Measurements from ENCODE around the gene COLEC11. TPM values are rescaled to one million over a fixed set of nuclear protein-coding genes. Genes with fewer than 3 reads are reported as not detected.
A peak's percentile ranks its signal among the peaks of the same experiment; 100 is the strongest.

COLEC11 gene
- total and polyA plus RNA-seq, 2 donors (not counting 1 experiment from before 2014, with no cell fraction given): not detected

- peaks cover 0 to 3% (median 0%) of the 10 kb centered on the region in 3 donors for H3K9me3 ChIP-seq (ENCODE audit: control extremely low read depth in 1 of 3, control insufficient read depth in 2 of 3, insufficient read depth in 1 of 3, low read length in 2 of 3)
- ChIA-PET POLR2A (no interaction called here), CTCF (no interaction called here)
- ATAC-seq (ENCODE audit: low read depth) (no peak), DNase-seq (peak; percentile 19)
- peak overlapping the region; percentile 59 for H3K4me2 ChIP-seq (replicated peaks; ENCODE audit: low read depth, low read length, poor library complexity, severe bottlenecking)
- Mint-ChIP-seq H3K4me3 (no peak overlapping the region), H3K27ac (no peak overlapping the region), H3K27me3 (no peaks in the 10 kb centered on the region), H3K9me3 (ENCODE audit: insufficient read depth) (no peaks in the 10 kb centered on the region), H3K4me1 (peaks cover 4% of the 10 kb centered on the region)
- no peaks in the 10 kb centered on the region for H3K79me2 ChIP-seq (ENCODE audit: control insufficient read depth, insufficient read depth, low read length)
- H3K9ac ChIP-seq (ENCODE audit: low read length): no peak overlapping the region
- TF ChIP-seq EZH2 (IDR thresholded peaks at IDR 0.05; ENCODE audit: borderline replicate concordance, insufficient read depth, low read depth, low read length, poor library complexity, severe bottlenecking) (no peak), CTCF (IDR thresholded peaks at IDR 0.05) (no peak)
- no peaks in the 10 kb centered on the region for H3K36me3 ChIP-seq (replicated peaks in 1 of 2; ENCODE audit: control extremely low read depth in 1 of 2, control insufficient read depth in 1 of 2, extremely low read depth in 1 of 2, insufficient read depth in 2 of 2, low read length in 1 of 2)
- no peak overlapping the region for H3K27ac ChIP-seq (ENCODE audit: low read length in 2 of 2)
- no peaks in the 10 kb centered on the region for H3K27me3 ChIP-seq (replicated peaks in 1 of 4; ENCODE audit: control extremely low read depth in 1 of 4, control insufficient read depth in 3 of 4, insufficient read depth in 4 of 4, low read length in 3 of 4)
- 87% methylated on average over 16 of the region's 44 CpGs for WGBS (ENCODE audit: insufficient coverage)
- no peaks in the 10 kb centered on the region for H4K20me1 ChIP-seq (ENCODE audit: control insufficient read depth, insufficient read depth, low read length, poor library complexity, severe bottlenecking)
- intact Hi-C loops (cut with micrococcal nuclease): no loop called here
- peak overlapping the region in 2 of 5 experiments; percentile 12 to 20 for H3K4me3 ChIP-seq (ENCODE audit: control extremely low read depth in 1 of 5, extremely low read depth in 1 of 5, insufficient read depth in 1 of 5, low read depth in 2 of 5, low read length in 4 of 5)
- H3K4me1 ChIP-seq (ENCODE audit: control insufficient read depth in 2 of 2, insufficient read depth in 2 of 2, low read length in 2 of 2): no peaks in the 10 kb centered on the region
- peak overlapping the region; percentile 46 for H2AFZ ChIP-seq (ENCODE audit: insufficient read depth, low read depth, low read length, poor library complexity, severe bottlenecking)
These were observed 10.4 kb downstream of the COLEC11 start for GRCh38 chr2:3604991-3605961.

GRCh38 chr2:3606028-3606369 lies 11.1 kb downstream of the COLEC11 start:
- H2AFZ ChIP-seq (ENCODE audit: insufficient read depth, low read depth, low read length, poor library complexity, severe bottlenecking): peak overlapping the region; percentile 28
- POLR2A ChIA-PET: no interaction called here

More at GRCh38 chr2:3606028-3606369, 11.1 kb downstream of the COLEC11 start:
- Histone ChIP-seq H3K36me3 (replicated peaks in 1 of 2; ENCODE audit: control extremely low read depth in 1 of 2, control insufficient read depth in 1 of 2, extremely low read depth in 1 of 2, insufficient read depth in 2 of 2, low read length in 1 of 2) (no peaks in the 10 kb centered on the region), H3K27ac (ENCODE audit: low read length in 2 of 2) (no peak overlapping the region), H4K20me1 (ENCODE audit: control insufficient read depth, insufficient read depth, low read length, poor library complexity, severe bottlenecking) (no peaks in the 10 kb centered on the region), H3K27me3 (replicated peaks in 1 of 4; ENCODE audit: control extremely low read depth in 1 of 4, control insufficient read depth in 3 of 4, insufficient read depth in 4 of 4, low read length in 3 of 4) (peaks cover 0 to 3% (median 0%) of the 10 kb centered on the region in 4 experiments), H3K4me3 (ENCODE audit: control extremely low read depth in 1 of 5, extremely low read depth in 1 of 5, insufficient read depth in 1 of 5, low read depth in 2 of 5, low read length in 4 of 5) (no peak overlapping the region), H3K9ac (ENCODE audit: low read length) (no peak overlapping the region), H3K79me2 (ENCODE audit: control insufficient read depth, insufficient read depth, low read length) (no peaks in the 10 kb centered on the region), H3K9me3 (ENCODE audit: control extremely low read depth in 1 of 3, control insufficient read depth in 2 of 3, insufficient read depth in 1 of 3, low read length in 2 of 3) (peaks cover 0 to 3% (median 0%) of the 10 kb centered on the region in 3 donors), H3K4me1 (ENCODE audit: control insufficient read depth in 2 of 2, insufficient read depth in 2 of 2, low read length in 2 of 2) (no peaks in the 10 kb centered on the region), H3K4me2 (replicated peaks; ENCODE audit: low read depth, low read length, poor library complexity, severe bottlenecking) (no peak overlapping the region)
- WGBS (ENCODE audit: insufficient coverage): 88% methylated on average over 11 of the region's 11 CpGs
- no peak overlapping the region for H3K27ac Mint-ChIP-seq
- TF ChIP-seq CTCF (IDR thresholded peaks at IDR 0.05): no peak
- DNase-seq (no peak), ATAC-seq (ENCODE audit: low read depth) (no peak)
- peaks cover 4% of the 10 kb centered on the region for H3K4me1 Mint-ChIP-seq
- intact Hi-C loops (cut with micrococcal nuclease): no loop called here
- H3K9me3 Mint-ChIP-seq (ENCODE audit: insufficient read depth): no peaks in the 10 kb centered on the region
- H3K27me3 Mint-ChIP-seq: peaks cover 4% of the 10 kb centered on the region
- no peak overlapping the region for H3K4me3 Mint-ChIP-seq
- CTCF ChIA-PET: no interaction called here

All from B cell (primary cell).